ENCODE data around the gene GLRX3.
"Not testable (repeated sequence)": the region's sequence is repeated elsewhere in the genome, so short reads cannot be mapped to it uniquely, and the experiment has no call there.

GLRX3 gene

DNA sequence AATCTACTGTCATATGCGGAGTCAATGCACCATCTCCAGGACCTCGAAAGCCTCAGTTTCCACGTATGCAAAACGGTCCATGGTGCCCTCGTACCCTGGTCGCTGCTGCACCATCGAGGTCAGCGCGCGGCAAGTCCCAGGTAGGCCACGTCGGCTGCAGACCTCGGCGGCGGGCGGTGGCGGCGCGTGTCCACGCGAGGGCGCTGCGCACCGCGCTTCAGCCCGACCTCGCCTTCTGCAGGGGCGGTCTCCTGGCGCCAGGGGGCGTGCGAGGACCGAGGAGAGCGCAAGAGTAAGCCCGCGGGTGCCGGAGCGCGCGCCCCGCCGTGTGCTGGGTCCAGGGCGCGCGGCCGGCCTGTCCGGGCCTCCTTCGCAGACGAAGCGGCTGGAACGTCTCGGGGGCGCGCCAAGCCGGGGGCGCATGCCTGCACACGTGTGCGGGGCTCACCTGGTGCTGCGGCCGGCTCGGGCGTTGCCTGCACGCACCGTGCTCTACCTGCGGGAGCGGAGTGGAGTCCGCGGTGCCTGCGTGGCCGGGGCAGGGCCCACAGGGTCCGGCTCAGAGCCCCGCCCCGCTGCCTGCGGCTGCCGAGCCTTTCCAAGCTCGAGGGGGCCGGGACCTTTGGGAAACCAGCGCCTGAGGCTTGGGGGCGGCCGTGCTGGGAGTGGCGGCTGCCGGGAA, 54.0 kb downstream of the GLRX3 start:
- peak; percentile 87 for DNase-seq

DNA sequence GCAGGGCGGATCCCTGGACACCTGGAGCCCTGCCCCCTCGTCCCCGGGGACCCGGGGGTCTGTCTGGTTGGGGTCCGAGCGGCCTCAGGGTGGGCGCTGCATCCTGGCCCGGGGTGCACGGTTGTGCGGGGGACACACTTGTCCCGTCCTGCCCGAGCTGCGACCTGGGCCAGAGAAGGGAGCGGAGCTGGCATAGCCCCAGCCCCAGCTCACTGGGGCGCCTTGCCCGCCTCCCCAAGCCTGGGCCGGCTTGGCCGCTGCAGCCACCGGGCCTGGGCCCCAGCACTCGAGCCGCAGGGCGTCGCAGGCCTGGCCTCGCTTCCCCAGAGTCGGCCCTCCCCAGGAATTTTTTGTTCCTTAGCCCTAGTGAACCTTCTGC, 54.5 kb downstream of the GLRX3 start:
- no peak for DNase-seq

GRCh38 chr10:130191380-130191779, 55.2 kb downstream of the GLRX3 start:
- no peak for DNase-seq

DNA sequence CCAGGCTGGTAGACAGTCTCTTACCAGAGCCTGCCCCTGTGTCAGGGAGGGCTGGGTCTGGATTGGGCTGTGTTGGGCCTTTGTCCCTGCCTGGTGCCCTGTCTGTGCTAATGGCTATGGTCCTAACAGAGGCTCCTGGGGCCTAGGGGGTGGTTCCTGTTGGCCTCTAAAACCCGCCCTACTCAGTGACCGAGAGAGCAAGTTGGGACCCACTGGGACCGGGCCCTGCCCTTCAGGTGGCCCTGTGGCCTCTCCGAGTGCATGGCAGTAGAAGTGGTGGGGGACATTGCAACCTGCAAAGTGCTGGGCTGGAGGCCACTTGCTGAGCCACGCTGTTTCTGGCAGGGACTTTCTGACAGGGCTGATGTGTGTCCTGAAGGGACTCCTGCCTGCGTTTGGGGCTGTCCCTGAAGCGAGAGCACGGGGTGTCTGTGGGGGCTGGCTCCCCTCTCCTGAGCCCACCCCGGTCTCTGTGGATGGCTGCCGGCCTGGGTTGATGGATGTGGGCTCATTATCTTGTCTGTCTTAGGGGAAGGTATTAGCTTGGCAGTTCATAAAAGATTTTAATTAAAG, 56.2 kb downstream of the GLRX3 start:
- no peak for DNase-seq

- no peak for DNase-seq
Measured at GRCh38 chr10:130193033-130193432, 56.8 kb downstream of the GLRX3 start.

- no peak for DNase-seq
Measured at GRCh38 chr10:130193493-130194193, 57.5 kb downstream of the GLRX3 start.

GRCh38 chr10:130194194-130194990, 58.2 kb downstream of the GLRX3 start:
- no peak for DNase-seq

GRCh38 chr10:130194991-130195645, 58.9 kb downstream of the GLRX3 start:
- no peak for DNase-seq

- no peak for DNase-seq
Measured at GRCh38 chr10:130195746-130196294, 59.6 kb downstream of the GLRX3 start.

GRCh38 chr10:130196511-130197487, 60.6 kb downstream of the GLRX3 start:
- no peak for DNase-seq

GRCh38 chr10:130198651-130199050, 62.5 kb downstream of the GLRX3 start:
- no peak for DNase-seq

DNA sequence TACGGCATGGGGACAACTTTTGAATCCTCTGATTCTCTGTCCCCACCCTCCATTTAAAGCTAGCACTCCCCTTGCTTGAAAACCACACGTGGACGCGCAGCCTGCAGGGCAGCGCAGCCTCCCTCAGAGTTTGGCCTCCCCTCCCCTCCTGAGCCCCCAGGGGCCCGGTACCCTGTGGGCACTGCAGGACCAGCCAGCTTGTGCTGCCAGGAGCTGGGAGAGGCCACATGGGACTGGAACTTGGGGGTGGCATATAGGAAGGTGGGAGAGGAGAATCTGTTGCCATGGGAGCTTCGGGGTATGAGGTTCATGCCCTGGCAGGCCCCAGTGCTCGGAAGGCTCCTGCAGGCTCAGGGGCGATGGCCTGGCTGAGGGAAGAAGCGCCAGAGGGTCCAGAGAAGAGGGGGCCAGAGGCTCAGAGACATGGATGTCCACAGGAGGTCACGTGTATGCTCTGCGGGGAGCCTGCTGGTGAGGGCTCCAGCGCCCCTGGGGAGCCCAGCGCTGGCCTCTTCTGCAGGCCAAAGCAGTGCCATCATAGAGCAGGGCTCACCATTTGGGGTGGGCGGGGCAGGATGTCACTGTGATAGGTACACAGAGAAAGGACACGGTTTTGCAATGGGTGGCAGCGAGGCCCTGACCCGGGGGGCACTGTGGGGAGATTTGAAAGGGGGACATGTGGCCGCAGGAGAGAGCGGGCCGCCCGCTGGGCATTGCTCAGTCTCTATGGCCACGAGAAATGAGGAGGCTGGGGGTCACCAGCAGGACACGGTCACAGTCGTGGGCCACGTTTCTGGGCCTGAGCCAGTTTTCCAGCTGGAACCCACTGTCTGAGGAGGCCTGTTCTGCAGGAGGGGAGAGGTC, 64.2 kb downstream of the GLRX3 start:
- no peak for DNase-seq

- no peak for DNase-seq
Measured at GRCh38 chr10:130201043-130201380, 64.8 kb downstream of the GLRX3 start.

GRCh38 chr10:130202150-130202549, 66.0 kb downstream of the GLRX3 start:
- not testable (repeated sequence) for DNase-seq

DNA sequence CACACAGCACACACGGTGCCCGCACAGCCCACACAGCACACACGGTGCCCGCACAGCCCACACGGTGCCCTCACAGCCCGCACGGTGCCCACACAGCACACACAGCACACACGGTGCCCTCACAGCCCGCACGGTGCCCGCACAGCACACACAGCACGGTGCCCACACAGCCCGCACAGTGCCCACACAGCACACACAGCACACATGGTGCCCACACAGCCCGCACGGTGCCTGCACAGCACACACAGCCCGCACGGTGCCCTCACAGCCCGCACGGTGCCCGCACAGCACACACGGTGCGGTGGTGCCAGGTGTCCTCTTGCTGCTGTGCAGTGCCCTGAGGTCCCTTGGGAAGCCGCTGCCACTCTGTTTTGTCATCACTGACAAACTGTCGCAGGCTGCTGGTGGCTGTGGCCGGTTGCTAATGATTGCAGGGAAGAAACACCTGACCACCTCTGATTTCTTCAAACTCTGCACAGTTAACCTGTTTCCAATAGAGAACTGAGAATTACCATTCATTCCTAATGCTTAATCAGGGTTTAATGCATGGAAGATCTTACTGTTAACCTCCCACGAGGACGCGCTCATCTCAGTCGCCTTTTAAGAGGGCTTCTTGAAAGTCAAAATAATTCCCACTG, 66.9 kb downstream of the GLRX3 start:
- DNase-seq, result no peak

- no peak for DNase-seq
Measured at GRCh38 chr10:130203626-130204025, 67.4 kb downstream of the GLRX3 start.

DNA sequence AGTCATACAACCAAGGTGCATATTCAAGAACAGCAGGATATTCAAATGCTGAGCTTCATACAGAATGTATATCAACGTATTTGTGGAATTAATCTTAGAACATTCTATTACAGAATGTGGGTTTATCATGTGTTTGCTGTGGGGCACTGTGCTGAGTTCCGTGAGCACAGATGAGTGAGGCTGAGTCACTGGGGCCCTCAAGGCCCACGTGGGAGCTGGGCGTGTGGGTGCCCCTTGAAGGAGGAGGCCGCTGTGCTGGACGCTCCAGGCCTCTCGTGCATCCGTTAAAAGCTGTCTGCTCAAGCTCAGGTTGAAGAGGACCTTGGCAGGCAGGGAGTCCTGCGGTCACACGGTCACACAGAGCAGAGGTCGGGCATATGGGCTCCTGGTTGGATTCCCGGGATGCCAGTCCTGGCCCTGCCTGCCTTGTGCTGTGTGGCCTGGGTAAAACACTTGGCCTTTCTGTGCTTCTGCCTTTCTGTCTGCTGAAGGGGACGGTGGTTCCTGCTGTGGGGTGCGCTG, 70.1 kb downstream of the GLRX3 start:
- no peak for DNase-seq

DNA sequence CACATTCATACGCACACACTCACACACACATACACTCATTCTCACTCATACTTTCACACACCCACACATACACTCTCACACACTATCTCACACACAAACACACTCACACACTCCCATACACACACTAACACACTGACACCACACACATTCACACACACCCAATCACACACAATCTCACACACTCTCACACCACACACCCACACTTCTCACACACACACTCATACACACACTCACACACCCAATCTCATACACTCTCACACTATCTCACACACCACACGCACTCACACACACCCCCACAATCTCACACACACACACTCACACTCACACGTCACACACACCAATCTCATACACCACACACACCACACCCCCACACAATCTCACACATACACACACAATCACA, 71.0 kb downstream of the GLRX3 start:
- no peak for DNase-seq

DNA sequence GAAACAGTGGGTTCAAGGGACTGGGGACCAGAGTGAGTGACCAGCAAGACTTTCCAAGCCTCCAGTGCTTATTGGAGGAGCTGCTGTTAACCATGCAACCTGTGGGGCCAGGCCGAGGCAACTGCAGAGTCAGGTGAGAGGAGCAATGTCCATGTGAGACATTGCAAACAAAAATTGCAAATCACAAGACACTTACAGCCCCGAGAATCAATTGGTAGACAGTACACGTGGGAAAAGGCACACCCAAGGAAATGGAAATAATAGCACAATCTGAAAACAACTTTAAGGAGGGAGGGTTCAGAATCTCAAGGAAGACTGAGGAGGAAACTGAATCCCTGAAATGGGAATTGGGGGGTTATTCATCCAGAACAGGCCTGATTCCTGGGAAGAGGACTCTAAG, 72.6 kb downstream of the GLRX3 start:
- no peak for DNase-seq

- no peak for DNase-seq
Measured at GRCh38 chr10:130212746-130213145, 76.6 kb downstream of the GLRX3 start.
